ENCODE measurements around the gene PTPN6. TPM values are rescaled to one million over a fixed set of nuclear protein-coding genes. Genes with fewer than 3 reads are reported as not detected.
A peak's percentile ranks its signal among the peaks of the same experiment; 100 is the strongest.

PTPN6 gene
- total and polyA plus RNA-seq, 2 of the 13 experiments (the other 11 are each of a cell fraction or from before 2014, with no cell fraction given): 10.5 to 10.6 TPM

DNA sequence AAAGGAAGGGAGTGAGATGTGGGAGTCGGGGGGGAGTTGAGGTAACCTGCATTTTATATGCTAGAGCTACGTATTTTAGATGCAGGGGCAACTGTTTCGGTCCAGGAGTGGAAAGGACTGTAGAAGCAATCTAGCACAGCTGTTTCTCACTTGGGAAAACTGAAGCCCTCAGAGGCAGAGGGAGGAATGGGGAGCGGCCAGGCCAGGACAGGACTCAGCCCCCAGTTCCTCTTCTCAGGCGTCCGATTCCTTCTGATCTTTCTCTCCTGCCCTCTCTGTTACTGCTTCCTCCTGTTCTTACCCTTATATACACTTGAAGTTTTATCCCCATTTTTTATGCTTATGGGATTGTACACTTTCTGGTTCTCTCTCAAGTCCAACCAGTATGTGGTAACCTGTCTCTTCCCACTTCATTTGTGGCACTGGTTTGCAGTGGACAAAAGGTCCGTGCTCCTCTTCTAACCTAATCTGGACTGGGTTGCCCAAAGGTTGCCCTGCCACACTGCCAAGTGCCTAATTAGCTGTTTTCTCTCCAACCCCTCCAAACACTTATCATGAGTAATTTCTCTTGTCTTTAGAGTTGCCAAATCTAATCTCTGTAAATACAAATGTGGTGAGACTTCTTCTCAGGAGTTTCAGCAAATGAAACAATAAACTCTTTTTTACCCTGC lies 50.9 kb downstream of the PTPN6 start (continued):
- TF ChIP-seq, protein P1, sequence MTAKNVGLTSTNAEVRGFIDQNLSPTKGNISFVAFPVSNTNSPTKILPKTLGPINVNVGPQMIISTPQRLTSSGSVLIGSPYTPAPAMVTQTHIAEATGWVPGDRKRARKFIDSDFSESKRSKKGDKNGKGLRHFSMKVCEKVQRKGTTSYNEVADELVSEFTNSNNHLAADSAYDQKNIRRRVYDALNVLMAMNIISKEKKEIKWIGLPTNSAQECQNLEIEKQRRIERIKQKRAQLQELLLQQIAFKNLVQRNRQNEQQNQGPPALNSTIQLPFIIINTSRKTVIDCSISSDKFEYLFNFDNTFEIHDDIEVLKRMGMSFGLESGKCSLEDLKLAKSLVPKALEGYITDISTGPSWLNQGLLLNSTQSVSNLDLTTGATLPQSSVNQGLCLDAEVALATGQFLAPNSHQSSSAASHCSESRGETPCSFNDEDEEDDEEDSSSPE (CRISPR knock-in tag; IDR thresholded peaks at IDR 0.05): no peak
- TF ChIP-seq, protein P2, sequence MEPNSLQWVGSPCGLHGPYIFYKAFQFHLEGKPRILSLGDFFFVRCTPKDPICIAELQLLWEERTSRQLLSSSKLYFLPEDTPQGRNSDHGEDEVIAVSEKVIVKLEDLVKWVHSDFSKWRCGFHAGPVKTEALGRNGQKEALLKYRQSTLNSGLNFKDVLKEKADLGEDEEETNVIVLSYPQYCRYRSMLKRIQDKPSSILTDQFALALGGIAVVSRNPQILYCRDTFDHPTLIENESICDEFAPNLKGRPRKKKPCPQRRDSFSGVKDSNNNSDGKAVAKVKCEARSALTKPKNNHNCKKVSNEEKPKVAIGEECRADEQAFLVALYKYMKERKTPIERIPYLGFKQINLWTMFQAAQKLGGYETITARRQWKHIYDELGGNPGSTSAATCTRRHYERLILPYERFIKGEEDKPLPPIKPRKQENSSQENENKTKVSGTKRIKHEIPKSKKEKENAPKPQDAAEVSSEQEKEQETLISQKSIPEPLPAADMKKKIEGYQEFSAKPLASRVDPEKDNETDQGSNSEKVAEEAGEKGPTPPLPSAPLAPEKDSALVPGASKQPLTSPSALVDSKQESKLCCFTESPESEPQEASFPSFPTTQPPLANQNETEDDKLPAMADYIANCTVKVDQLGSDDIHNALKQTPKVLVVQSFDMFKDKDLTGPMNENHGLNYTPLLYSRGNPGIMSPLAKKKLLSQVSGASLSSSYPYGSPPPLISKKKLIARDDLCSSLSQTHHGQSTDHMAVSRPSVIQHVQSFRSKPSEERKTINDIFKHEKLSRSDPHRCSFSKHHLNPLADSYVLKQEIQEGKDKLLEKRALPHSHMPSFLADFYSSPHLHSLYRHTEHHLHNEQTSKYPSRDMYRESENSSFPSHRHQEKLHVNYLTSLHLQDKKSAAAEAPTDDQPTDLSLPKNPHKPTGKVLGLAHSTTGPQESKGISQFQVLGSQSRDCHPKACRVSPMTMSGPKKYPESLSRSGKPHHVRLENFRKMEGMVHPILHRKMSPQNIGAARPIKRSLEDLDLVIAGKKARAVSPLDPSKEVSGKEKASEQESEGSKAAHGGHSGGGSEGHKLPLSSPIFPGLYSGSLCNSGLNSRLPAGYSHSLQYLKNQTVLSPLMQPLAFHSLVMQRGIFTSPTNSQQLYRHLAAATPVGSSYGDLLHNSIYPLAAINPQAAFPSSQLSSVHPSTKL (CRISPR knock-in tag; IDR thresholded peaks at IDR 0.05): no peak

DNA sequence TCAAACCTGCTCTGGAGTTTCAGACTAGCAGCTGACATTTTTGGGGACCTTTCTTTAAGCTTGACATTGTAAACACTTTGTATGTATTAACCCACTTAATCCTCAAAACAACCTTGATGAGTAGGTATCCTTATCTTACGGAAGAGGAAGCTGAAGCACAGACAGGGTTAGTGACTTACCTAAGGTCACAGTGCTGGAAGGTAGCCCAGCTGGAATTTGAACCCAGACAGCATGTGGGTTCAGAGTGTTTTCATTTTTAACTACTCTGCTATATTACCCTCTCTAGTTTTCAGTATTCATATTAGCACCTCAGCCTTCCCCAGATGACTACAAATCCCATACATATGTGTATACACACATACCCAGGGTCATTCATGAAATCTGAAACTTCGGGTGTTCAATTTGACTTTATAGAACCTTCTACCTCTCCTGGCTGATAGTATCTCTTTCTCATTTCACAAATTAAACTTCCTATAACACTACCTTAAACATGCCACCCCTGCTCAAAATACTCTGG lies 53.2 kb downstream of the PTPN6 start:
- intact Hi-C loops (cut with micrococcal nuclease; ENCODE audit: unreplicated experiment): no loop called here
- H3K36me3 ChIP-seq (replicated peaks in 1 of 2; ENCODE audit: control insufficient read depth in 1 of 2, insufficient read depth in 2 of 2, low read length in 2 of 2): peaks cover 0 to 3% of the 10 kb centered on the region in 2 experiments; a peak in 1 of 5 replicates
- FAIRE-seq (no peak), DNase-seq (ENCODE audit: low spot score) (no peak), ATAC-seq (no peak)
- no peak overlapping the region for H3K4me3 ChIP-seq (replicated peaks in 1 of 3; ENCODE audit: insufficient read depth in 1 of 3, low read depth in 2 of 3, low read length in 3 of 3)
- no peak overlapping the region for H2AFZ ChIP-seq (ENCODE audit: low read length)
- H3K27ac ChIP-seq (ENCODE audit: extremely low read length, insufficient read depth, low read length): no peak overlapping the region
- in situ Hi-C loops (cut with HindIII; ENCODE audit: extremely low pct_ligation_motif_present, low pct_unique_long_range_greater_than_20kb): no loop called here
- H4K20me1 ChIP-seq (ENCODE audit: insufficient read depth, low read length): no peaks in the 10 kb centered on the region; the same call in 1 of the 2 replicates
- no peak overlapping the region for H3K4me2 ChIP-seq (ENCODE audit: low read depth, low read length)
- TF ChIP-seq, protein P3, sequence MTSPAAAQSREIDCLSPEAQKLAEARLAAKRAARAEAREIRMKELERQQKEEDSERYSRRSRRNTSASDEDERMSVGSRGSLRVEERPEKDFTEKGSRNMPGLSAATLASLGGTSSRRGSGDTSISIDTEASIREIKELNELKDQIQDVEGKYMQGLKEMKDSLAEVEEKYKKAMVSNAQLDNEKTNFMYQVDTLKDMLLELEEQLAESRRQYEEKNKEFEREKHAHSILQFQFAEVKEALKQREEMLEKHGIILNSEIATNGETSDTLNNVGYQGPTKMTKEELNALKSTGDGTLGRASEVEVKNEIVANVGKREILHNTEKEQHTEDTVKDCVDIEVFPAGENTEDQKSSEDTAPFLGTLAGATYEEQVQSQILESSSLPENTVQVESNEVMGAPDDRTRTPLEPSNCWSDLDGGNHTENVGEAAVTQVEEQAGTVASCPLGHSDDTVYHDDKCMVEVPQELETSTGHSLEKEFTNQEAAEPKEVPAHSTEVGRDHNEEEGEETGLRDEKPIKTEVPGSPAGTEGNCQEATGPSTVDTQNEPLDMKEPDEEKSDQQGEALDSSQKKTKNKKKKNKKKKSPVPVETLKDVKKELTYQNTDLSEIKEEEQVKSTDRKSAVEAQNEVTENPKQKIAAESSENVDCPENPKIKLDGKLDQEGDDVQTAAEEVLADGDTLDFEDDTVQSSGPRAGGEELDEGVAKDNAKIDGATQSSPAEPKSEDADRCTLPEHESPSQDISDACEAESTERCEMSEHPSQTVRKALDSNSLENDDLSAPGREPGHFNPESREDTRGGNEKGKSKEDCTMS (CRISPR knock-in tag; conservative IDR thresholded peaks at IDR 0.05): no peak
- TF ChIP-seq ZNF33B (CRISPR knock-in tag; IDR thresholded peaks at IDR 0.05): no peak
- TF ChIP-seq ZNF768 (CRISPR knock-in tag; IDR thresholded peaks at IDR 0.05): peak; percentile 41; the same call in 1 of the 2 replicates
- TF ChIP-seq NFKBIZ (CRISPR knock-in tag; IDR thresholded peaks at IDR 0.05): no peak
- no peak for TF ChIP-seq MTF1 (CRISPR knock-in tag; IDR thresholded peaks at IDR 0.05)
- TF ChIP-seq ZSCAN30 (CRISPR knock-in tag; IDR thresholded peaks at IDR 0.05): no peak
- 0 out of 2 replicates have a peak, but pooled peaks have one; percentile 9 for TF ChIP-seq HNF4A (CRISPR knock-in tag; IDR thresholded peaks at IDR 0.05)
- peaks cover 10% of the 10 kb centered on the region for H3K4me1 ChIP-seq (ENCODE audit: insufficient read depth, low read length)
- POLR2A ChIA-PET: interaction anchor here (1.0 kb wide), 1 partner anchor 17 kb away, joined by 3 read pairs; no protein-coding TSS in a partner anchor
- no peak overlapping the region for H3K9ac ChIP-seq (ENCODE audit: insufficient read depth, low read depth, low read length)
- peaks cover 5% of the 10 kb centered on the region for H3K79me2 ChIP-seq (ENCODE audit: insufficient read depth, low read length)
- CTCF ChIA-PET (ENCODE audit: low intra/inter-chr PET ratio, low total read pairs): no interaction called here
- no TSS peak for BruUV-seq (replicated peaks)
- no peaks in the 10 kb centered on the region for H3K27me3 ChIP-seq (ENCODE audit: control insufficient read depth in 1 of 2, insufficient read depth in 2 of 2, low read length in 2 of 2)
- no peaks in the 10 kb centered on the region for H3K9me3 ChIP-seq (ENCODE audit: low read length)
- 90% methylated on average over 2 of the region's 2 CpGs for WGBS (ENCODE audit: low lambda C conversion rate)
